GM13977 (cell line): Measurements from ENCODE around the gene BDKRB1.
A peak's percentile ranks its signal among the peaks of the same experiment; 100 is the strongest.

Experiments used
- DNase-seq: peaks from one replicate; pipeline ENCODE4 v3.0.0; 2012; ENCODE audit warnings: low spot score
- in situ Hi-C: fragments of 300-500 bp; cut with MboI; formaldehyde crosslinking; loops from one replicate; pipeline ENCODE4 v1.12.0; 2022; ENCODE audit warnings: low sequenced_read_pairs, low pct_unique_long_range_greater_than_20kb, mixed read lengths, inconsistent platforms; ENCODE audit not compliant: unreplicated experiment
- TF ChIP-seq, protein P1 (sequence below): IDR thresholded peaks from 2 replicates; pipeline ENCODE4 v1.5.1; 2012; ENCODE audit warnings: mild to moderate bottlenecking, control low read depth; ENCODE audit not compliant: insufficient read depth; ENCODE audit errors: extremely low read depth, missing control alignments

The BDKRB1 gene

DNA sequence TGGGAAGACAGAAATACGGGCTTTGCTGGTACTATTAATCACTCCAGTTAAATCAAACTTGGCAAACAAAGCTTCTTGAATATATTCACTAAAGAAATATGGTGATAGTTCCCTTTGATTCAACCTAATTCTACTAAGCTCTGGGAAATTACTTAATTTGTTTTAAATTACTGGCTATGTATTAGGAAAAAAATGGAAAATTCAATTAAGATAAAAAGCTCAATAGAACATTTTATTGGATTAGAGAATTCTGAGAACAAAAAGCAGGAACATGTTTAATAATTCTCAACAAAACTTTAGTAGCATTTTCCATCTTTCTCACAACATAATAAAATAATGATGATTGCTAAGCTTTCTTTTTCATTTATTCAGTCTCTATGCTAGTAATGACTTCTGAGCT is 30.2 kb downstream of the BDKRB1 start:
- in situ Hi-C loops = loop anchor here (25.0 kb wide), 1 partner anchor 724 kb away; no protein-coding TSS in a partner anchor
- DNase-seq = no peak
- TF ChIP-seq, protein P1, sequence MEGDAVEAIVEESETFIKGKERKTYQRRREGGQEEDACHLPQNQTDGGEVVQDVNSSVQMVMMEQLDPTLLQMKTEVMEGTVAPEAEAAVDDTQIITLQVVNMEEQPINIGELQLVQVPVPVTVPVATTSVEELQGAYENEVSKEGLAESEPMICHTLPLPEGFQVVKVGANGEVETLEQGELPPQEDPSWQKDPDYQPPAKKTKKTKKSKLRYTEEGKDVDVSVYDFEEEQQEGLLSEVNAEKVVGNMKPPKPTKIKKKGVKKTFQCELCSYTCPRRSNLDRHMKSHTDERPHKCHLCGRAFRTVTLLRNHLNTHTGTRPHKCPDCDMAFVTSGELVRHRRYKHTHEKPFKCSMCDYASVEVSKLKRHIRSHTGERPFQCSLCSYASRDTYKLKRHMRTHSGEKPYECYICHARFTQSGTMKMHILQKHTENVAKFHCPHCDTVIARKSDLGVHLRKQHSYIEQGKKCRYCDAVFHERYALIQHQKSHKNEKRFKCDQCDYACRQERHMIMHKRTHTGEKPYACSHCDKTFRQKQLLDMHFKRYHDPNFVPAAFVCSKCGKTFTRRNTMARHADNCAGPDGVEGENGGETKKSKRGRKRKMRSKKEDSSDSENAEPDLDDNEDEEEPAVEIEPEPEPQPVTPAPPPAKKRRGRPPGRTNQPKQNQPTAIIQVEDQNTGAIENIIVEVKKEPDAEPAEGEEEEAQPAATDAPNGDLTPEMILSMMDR = no peak

DNA sequence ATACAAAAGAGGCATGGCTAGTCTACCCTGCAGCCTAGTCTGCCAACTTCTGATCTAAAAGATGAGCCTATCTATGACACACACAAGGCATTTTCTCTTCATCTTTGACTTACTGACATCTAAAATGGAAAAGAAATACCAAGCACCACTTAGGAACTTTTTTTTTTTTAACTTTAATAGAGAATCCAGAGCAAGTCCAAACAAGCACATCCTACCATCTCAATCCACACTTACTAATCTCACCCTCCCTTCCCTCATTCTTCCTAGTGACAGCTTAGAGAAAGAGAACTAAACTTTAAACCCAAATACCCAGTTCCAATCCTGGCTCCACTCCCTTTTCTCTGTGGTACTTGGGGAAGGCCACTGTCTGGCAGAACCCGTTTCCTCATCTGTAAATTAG is 31.8 kb downstream of the BDKRB1 start:
- no peak for DNase-seq
- in situ Hi-C loops = loop anchor here (25.0 kb wide), 1 partner anchor 726 kb away; no protein-coding TSS in a partner anchor
- TF ChIP-seq, protein P1 = no peak

DNA sequence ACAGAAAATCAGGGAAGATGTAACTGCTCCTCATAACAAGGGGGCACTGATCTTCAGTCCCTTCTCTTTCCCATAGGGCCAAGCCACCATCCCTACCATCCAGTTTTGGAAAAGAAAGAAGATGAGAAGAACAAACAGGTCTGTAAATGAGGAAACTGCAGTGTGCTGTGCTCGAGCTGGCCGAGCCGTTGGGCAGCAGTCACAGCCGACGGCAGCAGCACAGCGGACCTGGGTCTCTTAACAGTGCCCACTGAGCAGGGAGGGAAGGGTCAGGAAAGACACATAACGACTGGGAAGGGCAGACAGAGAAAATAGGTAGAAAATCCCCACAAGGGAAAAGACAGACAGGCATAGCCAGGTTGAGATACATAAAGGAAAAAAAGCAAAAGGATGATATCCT is 38.2 kb downstream of the BDKRB1 start:
- no peak for DNase-seq
- TF ChIP-seq, protein P1 = no peak
- in situ Hi-C loops = loop anchor here (10.0 to 25.0 kb wide), 2 partner anchors 131 to 732 kb away; no protein-coding TSS in a partner anchor

DNA sequence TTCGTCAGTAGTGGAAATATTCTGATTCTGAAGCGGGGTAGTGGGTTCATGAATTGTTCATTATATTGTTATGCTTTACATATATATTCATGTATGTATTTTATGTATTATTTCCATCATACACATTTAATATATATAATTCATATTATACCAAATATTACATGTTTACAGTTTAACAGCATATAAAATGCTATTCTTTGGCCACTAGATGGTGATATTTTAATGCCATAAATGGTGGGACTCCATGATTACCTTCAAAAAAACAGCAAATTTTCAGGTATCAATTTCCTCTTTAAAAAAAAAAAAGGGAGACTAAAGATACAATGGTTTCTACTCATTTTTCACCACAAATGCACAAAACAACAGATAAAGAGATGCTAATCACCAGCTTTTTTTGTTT is 41.0 kb downstream of the BDKRB1 start:
- in situ Hi-C loops = loop anchor here (10.0 to 25.0 kb wide), 2 partner anchors 128 to 735 kb away; no protein-coding TSS in a partner anchor
- DNase-seq = no peak

DNA sequence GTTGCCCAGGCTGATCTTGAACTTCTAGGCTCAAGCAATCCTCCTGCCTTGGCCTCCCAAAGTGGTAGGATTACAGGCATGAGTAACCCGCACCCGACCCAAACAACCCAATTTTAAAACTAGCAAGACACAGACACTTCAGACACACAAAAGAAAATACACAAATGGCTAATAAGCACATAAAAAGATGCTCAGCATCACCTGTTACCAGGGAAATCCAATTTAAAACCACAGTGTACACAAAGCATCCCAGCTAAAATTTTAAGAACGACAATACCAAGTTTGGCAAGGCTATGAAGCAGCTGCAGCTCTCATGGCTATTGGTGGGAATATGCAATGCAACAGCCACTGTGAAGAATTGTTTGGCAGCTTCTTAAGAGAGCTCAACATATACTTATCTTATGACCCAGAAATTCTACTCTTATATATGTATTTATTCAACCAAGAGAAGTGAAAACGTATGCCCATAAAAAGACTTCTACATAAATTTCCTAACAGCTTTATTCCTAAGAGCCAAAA is 42.0 kb downstream of the BDKRB1 start:
- TF ChIP-seq, protein P1 = no peak
- in situ Hi-C loops = loop anchor here (10.0 to 25.0 kb wide), 2 partner anchors 127 to 736 kb away; no protein-coding TSS in a partner anchor
- DNase-seq = no peak

More for the DNA sequence above, 41.0 kb downstream of the BDKRB1 start:
- TF ChIP-seq, protein P1 = peak; percentile 36

DNA sequence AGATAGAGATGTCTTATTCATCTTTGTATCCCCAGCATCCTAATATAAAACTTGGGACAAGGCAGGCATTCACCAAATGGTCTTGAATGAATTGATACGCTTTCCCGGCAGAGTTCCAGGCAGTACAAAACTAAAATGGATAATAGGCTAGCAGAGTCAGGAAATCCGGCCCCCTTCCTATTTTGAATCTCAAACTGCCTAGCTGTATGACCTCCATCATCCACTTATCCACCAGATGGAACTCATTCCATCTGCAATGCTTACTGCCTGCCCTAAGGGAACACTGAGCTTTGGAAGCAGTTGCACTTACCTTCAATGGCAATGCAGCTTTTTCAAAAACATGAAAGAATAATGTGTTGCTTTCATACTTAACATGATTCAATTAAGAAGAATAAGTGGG is 43.4 kb downstream of the BDKRB1 start:
- in situ Hi-C loops = loop anchor here (10.0 to 25.0 kb wide), 2 partner anchors 125 to 737 kb away; no protein-coding TSS in a partner anchor
- TF ChIP-seq, protein P1 = no peak
- DNase-seq = no peak

DNA sequence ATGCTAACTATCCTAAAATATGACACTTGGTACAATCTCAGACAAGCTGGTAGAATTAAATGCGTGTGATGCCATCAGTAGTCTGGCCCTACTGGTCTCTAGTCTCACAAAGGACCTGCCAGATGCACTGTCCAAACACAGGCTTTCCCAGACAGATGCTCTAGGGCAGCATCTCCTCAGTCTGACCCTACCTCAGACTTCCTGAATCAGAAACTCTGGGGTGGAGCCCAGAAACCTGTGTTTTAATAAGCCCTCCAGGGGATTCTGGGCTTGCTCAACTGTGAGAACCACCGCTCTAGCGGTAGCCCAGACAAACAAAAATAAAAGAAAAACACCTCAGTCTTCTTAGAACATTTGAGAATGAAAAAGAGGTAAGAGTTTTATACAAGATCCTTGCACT is 48.0 kb downstream of the BDKRB1 start:
- in situ Hi-C loops = no loop called here
- DNase-seq = no peak

More for the DNA sequence above, 48.0 kb downstream of the BDKRB1 start:
- TF ChIP-seq, protein P1 = no peak
